DND-41 (cell line): ENCODE measurements around the gene RNGTT.

Experiments used
- EZH2 ChIP-seq: IDR thresholded peaks from 3 replicates; pipeline ENCODE4 v1.6.1; 2012; ENCODE audit warnings: borderline replicate concordance, low read depth, mild to moderate bottlenecking, moderate library complexity, low read length, inconsistent platforms; ENCODE audit not compliant: severe bottlenecking
- TF ChIP-seq, protein P1 (sequence below): IDR thresholded peaks from 2 replicates; pipeline ENCODE4 v1.5.1; 2012; ENCODE audit warnings: borderline replicate concordance, low read length, moderate library complexity, mild to moderate bottlenecking; ENCODE audit not compliant: poor library complexity, severe bottlenecking; ENCODE audit errors: extremely low read depth

DNA sequence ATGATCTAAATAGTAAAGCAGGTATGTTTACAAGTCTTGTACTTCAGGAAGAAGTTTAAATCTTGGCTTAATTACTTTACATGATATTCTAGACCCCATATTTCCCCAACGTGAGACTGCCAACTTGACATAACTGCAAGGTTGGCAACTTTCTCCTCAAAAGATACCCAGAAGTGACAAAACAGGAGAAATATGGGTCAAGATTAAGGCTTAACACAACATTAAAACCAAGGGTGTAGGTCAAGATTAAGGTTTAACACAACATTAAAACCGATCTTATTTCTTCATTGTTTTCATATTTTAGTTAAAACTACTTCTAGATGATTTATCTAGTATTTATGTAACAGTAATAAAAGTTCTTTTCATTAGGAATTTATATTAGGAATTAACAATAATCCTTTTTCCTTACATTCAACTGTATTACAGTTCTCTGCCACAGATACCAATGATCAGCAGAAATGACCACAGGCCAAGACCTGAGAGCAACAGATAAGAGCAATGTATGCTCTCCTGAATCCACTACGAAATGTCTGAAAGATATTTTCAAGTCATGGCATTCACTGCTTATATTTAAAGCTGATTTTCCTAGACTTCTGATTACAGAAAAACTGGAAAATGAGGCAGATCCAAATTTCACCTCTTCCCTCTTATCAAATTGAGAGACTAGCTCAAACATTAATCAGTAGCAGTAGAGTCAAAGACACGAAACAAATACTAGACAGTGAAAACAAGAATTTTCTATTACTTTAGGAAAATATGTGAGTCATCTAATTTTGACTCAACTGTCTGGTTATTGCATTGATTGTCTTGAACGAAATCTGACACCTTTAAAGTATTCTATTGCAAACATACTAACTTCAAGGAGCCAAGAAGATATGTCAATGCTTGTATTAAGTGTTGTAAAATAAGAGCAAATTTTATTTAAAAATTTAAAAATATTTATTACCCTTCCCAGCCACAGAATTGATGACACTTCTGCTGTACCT lies 72.3 kb downstream of the RNGTT start:
- TF ChIP-seq, protein P1, sequence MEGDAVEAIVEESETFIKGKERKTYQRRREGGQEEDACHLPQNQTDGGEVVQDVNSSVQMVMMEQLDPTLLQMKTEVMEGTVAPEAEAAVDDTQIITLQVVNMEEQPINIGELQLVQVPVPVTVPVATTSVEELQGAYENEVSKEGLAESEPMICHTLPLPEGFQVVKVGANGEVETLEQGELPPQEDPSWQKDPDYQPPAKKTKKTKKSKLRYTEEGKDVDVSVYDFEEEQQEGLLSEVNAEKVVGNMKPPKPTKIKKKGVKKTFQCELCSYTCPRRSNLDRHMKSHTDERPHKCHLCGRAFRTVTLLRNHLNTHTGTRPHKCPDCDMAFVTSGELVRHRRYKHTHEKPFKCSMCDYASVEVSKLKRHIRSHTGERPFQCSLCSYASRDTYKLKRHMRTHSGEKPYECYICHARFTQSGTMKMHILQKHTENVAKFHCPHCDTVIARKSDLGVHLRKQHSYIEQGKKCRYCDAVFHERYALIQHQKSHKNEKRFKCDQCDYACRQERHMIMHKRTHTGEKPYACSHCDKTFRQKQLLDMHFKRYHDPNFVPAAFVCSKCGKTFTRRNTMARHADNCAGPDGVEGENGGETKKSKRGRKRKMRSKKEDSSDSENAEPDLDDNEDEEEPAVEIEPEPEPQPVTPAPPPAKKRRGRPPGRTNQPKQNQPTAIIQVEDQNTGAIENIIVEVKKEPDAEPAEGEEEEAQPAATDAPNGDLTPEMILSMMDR = no peak
- TF ChIP-seq EZH2 = no peak
